HFF-Myc (cell line): Measurements from ENCODE around the gene FYCO1.

Experiments used
- DNase-seq: peaks from one replicate; pipeline ENCODE4 v3.0.0-alpha.2; 2011; ENCODE audit warnings: low read depth; ENCODE audit errors: extremely low read depth
- H3K4me3 ChIP-seq: replicated peaks from 2 replicates; pipeline ENCODE4 v1.5.1; 2011; ENCODE audit warnings: low read depth, mild to moderate bottlenecking, control low read depth, low read length
- CTCF ChIP-seq: IDR thresholded peaks from 2 replicates; pipeline ENCODE4 v1.5.1; 2012; ENCODE audit warnings: mild to moderate bottlenecking, low read depth, low read length, control low read depth; ENCODE audit errors: missing control alignments

Gene FYCO1

DNA sequence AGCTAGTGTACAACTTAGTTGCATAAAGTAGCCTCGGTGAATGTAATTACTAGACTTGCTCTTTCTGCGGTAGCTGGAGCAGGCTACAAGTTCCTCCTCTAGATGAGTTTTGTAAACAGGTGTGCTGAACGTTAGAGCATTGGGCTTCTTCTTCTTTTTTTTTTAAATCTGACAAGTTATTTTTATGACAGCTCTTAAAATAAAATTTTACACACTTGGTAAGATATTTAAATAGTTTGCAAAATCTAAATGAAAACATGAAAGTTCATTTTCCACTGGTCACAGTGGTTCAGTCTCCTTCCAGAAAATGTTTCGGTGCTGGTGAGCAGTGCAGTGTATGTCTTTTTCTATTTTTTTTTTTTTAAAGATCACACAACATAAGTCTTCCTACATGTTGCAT, 106.3 kb downstream of the FYCO1 start:
- H3K4me3 ChIP-seq = no peak overlapping the region
- no peak for TF ChIP-seq CTCF
- DNase-seq = no peak

DNA sequence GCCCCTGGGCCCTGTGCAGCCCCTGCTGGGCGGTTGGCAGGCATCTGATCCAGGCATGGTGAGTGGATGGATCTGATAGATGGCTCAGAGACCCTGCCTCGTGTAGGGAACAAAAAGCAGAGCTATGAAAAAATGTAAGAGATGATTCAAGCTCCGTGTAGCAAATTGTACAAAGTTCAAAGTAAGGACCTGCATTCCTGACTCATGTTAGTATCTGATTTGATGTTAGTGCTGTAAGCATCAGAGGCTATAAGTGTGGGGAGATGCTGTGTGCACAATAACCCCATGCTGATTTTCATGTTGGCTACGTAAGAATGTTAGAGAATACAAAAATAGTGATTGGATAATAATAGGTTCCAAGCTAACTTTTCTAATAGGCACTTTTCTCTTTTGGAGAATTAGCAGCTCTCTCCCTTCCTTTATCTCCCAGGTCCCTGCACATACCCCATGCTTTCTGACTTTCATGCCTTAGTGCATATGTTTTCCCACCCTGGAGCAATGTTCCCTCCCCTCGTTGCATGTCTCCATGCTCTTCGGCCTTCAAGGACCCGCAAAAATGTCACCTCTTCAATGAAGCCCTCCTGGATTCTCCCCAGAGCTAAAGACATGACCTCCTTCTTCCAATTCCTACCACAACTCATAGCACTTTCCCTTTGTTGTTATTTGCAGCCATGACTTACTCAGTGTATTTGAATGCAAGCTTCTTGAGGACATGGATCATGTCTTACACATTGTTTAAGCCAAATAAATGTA, 107.7 kb downstream of the FYCO1 start:
- no peak overlapping the region for H3K4me3 ChIP-seq
- TF ChIP-seq CTCF = no peak
- DNase-seq = no peak

- H3K4me3 ChIP-seq = no peak overlapping the region
These were observed 108.3 kb downstream of the FYCO1 start for GRCh38 chr3:45887285-45887684.

DNA sequence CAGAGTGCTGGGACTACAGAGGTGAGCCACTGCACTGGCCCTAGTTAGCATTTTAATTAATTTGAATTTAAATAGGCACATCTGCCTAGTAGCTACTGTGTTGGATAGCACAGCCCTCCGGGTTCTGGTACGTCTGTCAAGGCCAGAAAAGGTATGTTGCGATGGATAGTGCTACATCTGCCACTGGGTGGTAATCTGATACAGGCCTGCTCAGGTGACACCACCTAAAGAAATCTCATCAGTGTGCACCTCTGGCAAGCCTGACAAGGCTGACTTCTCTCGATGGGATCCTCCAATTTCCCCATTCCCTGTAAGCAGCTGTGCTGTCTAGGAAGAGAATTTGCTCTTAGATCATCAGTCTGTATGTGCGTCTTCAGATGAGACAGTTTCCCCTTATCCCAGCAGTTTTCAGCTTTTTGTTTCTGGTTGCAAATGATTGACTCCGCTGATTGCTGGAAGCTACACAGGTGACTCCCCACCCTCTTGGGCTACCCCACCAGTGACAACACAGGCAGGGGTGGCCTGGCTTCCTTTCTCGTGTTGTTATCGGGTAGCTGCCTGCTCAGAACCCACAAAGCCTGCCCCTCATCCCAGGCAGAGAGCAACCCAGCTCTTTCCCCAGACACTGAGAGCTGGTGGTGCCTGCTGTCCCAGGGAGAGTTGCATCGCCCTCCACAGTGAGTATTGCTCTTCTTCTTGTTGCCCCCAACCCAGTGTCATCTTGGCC, 109.5 kb downstream of the FYCO1 start, which contains the start of gene CCR9:
Gene CCR9, plus strand, starts transcription at position 565 of the 727 bp plus-strand sequence. CDS start 8,391 bp downstream, outside the sequence.
- H3K4me3 ChIP-seq = no peak within 1 kb of the TSS
- DNase-seq = no peak
- no peak for TF ChIP-seq CTCF

More at GRCh38 chr3:45887285-45887684, 108.3 kb downstream of the FYCO1 start:
- no peak for TF ChIP-seq CTCF
- DNase-seq = no peak

GRCh38 chr3:45884368-45885201, 111.0 kb downstream of the FYCO1 start:
- no peak for DNase-seq
- TF ChIP-seq CTCF = no peak
- no peak overlapping the region for H3K4me3 ChIP-seq
